Measurements from ENCODE around the gene MAEA. TPM values are rescaled to one million over a fixed set of nuclear protein-coding genes. Genes with fewer than 3 reads are reported as not detected.

MAEA gene
- total RNA-seq, 1 experiment from 2014 or later = 124 TPM

- no peak for DNase-seq (ENCODE audit: low read depth)
Observed at GRCh38 chr4:1298461-1298860, 8.8 kb downstream of the MAEA start.

GRCh38 chr4:1299301-1299860, 9.7 kb downstream of the MAEA start:
- DNase-seq (ENCODE audit: low read depth) = no peak

- DNase-seq (ENCODE audit: low read depth) = peak; percentile 60
Observed at GRCh38 chr4:1300466-1301455, 11.1 kb downstream of the MAEA start.

GRCh38 chr4:1302159-1302558, 12.5 kb downstream of the MAEA start:
- DNase-seq (ENCODE audit: low read depth) = no peak

- no peak for DNase-seq (ENCODE audit: low read depth)
Observed at GRCh38 chr4:1305261-1305711, 15.6 kb downstream of the MAEA start.

GRCh38 chr4:1305781-1306455, 16.2 kb downstream of the MAEA start:
- DNase-seq (ENCODE audit: low read depth) = no peak

GRCh38 chr4:1307951-1308735, 18.5 kb downstream of the MAEA start:
- DNase-seq (ENCODE audit: low read depth) = no peak

- DNase-seq (ENCODE audit: low read depth) = no peak
Observed at GRCh38 chr4:1309261-1310010, 19.7 kb downstream of the MAEA start.

- DNase-seq (ENCODE audit: low read depth) = no peak
Observed at GRCh38 chr4:1310031-1310795, 20.5 kb downstream of the MAEA start.

- no peak for DNase-seq (ENCODE audit: low read depth)
Observed at GRCh38 chr4:1310796-1311631, 21.3 kb downstream of the MAEA start.

GRCh38 chr4:1312821-1313640, 23.3 kb downstream of the MAEA start:
- no peak for DNase-seq (ENCODE audit: low read depth)

GRCh38 chr4:1315306-1315705, 25.6 kb downstream of the MAEA start:
- DNase-seq (ENCODE audit: low read depth) = no peak

- DNase-seq (ENCODE audit: low read depth) = no peak
Observed at GRCh38 chr4:1315836-1316536, 26.3 kb downstream of the MAEA start.

GRCh38 chr4:1316537-1317168, 27.0 kb downstream of the MAEA start:
- no peak for DNase-seq (ENCODE audit: low read depth)

- DNase-seq (ENCODE audit: low read depth) = no peak
Observed at GRCh38 chr4:1317177-1318045, 27.7 kb downstream of the MAEA start.

- DNase-seq (ENCODE audit: low read depth) = no peak
Observed at GRCh38 chr4:1318046-1318375, 28.3 kb downstream of the MAEA start.
